ENCODE measurements around the gene TRHDE. TPM values are rescaled to one million over a fixed set of nuclear protein-coding genes. Genes with fewer than 3 reads are reported as not detected.

Gene TRHDE
- polyA plus RNA-seq, 1 donor from 2014 or later = 20.6 TPM

DNA sequence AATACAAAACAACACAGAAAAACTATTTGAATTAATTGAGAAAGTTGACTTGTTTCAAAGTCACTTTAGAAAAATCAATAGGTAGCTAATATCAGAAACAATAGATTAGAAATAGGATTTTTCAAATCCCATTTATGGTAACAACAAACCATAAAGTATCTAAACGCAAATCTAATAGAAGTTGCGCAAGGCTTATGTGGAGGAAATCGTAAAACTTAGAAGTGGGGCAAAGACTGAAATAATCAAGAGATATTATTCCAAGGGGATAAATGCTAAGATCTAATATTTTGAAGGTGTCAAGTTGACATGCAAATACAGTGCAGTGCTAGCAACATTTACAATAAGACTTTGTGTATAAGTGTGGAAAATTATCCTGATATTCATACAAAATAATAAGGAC is 87.2 kb downstream of the TRHDE start:
- Histone ChIP-seq H3K4me3 (ENCODE audit: low read length) (no peak overlapping the region), H3K9me3 (ENCODE audit: low read length) (no peaks in the 10 kb centered on the region), H3K9me2 (ENCODE audit: insufficient read depth, low read length) (no peaks in the 10 kb centered on the region), H3K27ac (ENCODE audit: low read length) (no peak overlapping the region), H3K9ac (ENCODE audit: low read length) (no peak overlapping the region), H3F3A (ENCODE audit: insufficient read depth, low read length, poor library complexity, severe bottlenecking) (no peaks in the 10 kb centered on the region), H3K4me2 (ENCODE audit: low read length) (no peak overlapping the region), H3K27me3 (ENCODE audit: insufficient read depth, low read depth, low read length) (no peaks in the 10 kb centered on the region), H4K20me1 (ENCODE audit: insufficient read depth) (no peaks in the 10 kb centered on the region), H3K79me2 (replicated peaks; ENCODE audit: insufficient read depth, low read length) (no peaks in the 10 kb centered on the region), H2AFZ (ENCODE audit: low read depth, low read length) (no peak overlapping the region), H3K36me3 (ENCODE audit: insufficient read depth, low read length) (peaks cover 5% of the 10 kb centered on the region)
- no peak for TF ChIP-seq EP300 (conservative IDR thresholded peaks at IDR 0.05; ENCODE audit: poor library complexity, severe bottlenecking)
- TF ChIP-seq SMC3 (conservative IDR thresholded peaks at IDR 0.05; ENCODE audit: poor library complexity) = no peak
- TF ChIP-seq POLR2AphosphoS5 (IDR thresholded peaks at IDR 0.05) = no peak
- TF ChIP-seq REST (IDR thresholded peaks at IDR 0.05; ENCODE audit: borderline replicate concordance) = no peak
- no peak for TF ChIP-seq EZH2 (IDR thresholded peaks at IDR 0.05; ENCODE audit: borderline replicate concordance, insufficient read depth, low read length, poor library complexity, severe bottlenecking)
- no peak for TF ChIP-seq MXI1 (conservative IDR thresholded peaks at IDR 0.05; ENCODE audit: poor library complexity, severe bottlenecking)
- TF ChIP-seq TAF1 (IDR thresholded peaks at IDR 0.05; ENCODE audit: low read depth) = no peak
- no peak for TF ChIP-seq RAD21 (conservative IDR thresholded peaks at IDR 0.05)
- TF ChIP-seq CTCF (IDR thresholded peaks at IDR 0.05; ENCODE audit: poor library complexity, severe bottlenecking) = no peak

DNA sequence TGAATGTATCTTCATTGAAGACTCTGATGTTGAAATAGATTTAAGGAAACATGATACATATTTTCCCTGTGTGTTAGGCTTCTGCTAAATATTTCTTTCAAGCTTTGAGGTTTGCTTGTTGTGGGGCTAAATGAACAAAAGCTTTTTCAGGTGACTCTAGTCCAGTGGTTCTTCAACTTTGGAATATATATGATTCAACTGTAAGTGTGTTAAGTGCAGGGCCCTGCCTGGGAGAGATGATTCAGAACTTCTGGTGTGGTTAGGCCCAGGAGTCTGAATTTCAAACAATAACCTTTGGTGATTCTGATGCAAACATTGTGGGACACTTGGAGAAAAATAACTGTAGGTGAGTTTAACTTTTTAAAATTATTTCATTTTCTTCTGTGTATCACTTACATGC is 93.0 kb downstream of the TRHDE start:
- Histone ChIP-seq H3K79me2 (replicated peaks; ENCODE audit: insufficient read depth, low read length) (no peaks in the 10 kb centered on the region), H3K4me3 (ENCODE audit: low read length) (no peak overlapping the region), H3K36me3 (ENCODE audit: insufficient read depth, low read length) (no peaks in the 10 kb centered on the region), H4K20me1 (ENCODE audit: insufficient read depth) (no peaks in the 10 kb centered on the region), H3K27me3 (ENCODE audit: insufficient read depth, low read depth, low read length) (no peaks in the 10 kb centered on the region), H3K9me2 (ENCODE audit: insufficient read depth, low read length) (no peaks in the 10 kb centered on the region), H3K9me3 (ENCODE audit: low read length) (no peaks in the 10 kb centered on the region), H2AFZ (ENCODE audit: low read depth, low read length) (no peak overlapping the region), H3K4me2 (ENCODE audit: low read length) (no peak overlapping the region), H3F3A (ENCODE audit: insufficient read depth, low read length, poor library complexity, severe bottlenecking) (no peaks in the 10 kb centered on the region), H3K27ac (ENCODE audit: low read length) (no peak overlapping the region), H3K9ac (ENCODE audit: low read length) (no peak overlapping the region)
- TF ChIP-seq EP300 (conservative IDR thresholded peaks at IDR 0.05; ENCODE audit: poor library complexity, severe bottlenecking) (no peak), RAD21 (conservative IDR thresholded peaks at IDR 0.05) (no peak), SMC3 (conservative IDR thresholded peaks at IDR 0.05; ENCODE audit: poor library complexity) (no peak), MXI1 (conservative IDR thresholded peaks at IDR 0.05; ENCODE audit: poor library complexity, severe bottlenecking) (no peak), EZH2 (IDR thresholded peaks at IDR 0.05; ENCODE audit: borderline replicate concordance, insufficient read depth, low read length, poor library complexity, severe bottlenecking) (no peak), REST (IDR thresholded peaks at IDR 0.05; ENCODE audit: borderline replicate concordance) (no peak), TAF1 (IDR thresholded peaks at IDR 0.05; ENCODE audit: low read depth) (no peak), POLR2AphosphoS5 (IDR thresholded peaks at IDR 0.05) (no peak), CTCF (IDR thresholded peaks at IDR 0.05; ENCODE audit: poor library complexity, severe bottlenecking) (no peak)
